AG09309 (cell line): ENCODE data around the gene MGARP.

ENCODE experiments used
- DNase-seq: peaks from one replicate; pipeline ENCODE4 v3.0.0-alpha.2; 2010; ENCODE audit warnings: low read depth
- H3K4me3 ChIP-seq: 2 replicates; pipeline ENCODE4 v1.5.1; 2011; ENCODE audit warnings: mild to moderate bottlenecking, low read depth, low read length, moderate library complexity; ENCODE audit not compliant: control insufficient read depth
- TF ChIP-seq, protein P1 (sequence below): IDR thresholded peaks from 2 replicates; pipeline ENCODE4 v1.5.1; 2011; ENCODE audit warnings: mild to moderate bottlenecking, low read depth, low read length, inconsistent platforms; ENCODE audit not compliant: insufficient read depth, control insufficient read depth; ENCODE audit errors: missing control alignments

MGARP gene

DNA sequence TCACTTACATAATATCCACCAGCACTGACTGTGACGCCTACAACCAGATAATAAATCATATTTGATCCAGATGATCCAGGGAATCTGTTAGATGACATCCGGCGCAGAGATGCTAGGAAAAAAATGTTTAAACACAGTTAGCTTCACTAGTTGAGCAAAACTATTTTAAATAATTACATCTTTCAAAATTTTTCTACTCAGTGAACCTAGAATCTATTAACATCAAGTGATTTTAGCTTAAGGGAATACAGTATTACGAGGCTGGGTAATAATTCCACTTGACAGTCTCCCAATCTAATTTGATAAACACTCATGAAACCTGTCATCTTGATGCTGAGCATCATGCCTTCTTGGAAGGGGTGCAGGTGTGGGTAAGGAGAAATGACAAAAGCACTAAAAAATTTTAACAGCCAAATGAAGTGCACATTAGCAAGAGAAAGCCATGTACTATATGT lies 4.7 kb downstream of the MGARP start:
- no peak overlapping the region for H3K4me3 ChIP-seq
- TF ChIP-seq, protein P1, sequence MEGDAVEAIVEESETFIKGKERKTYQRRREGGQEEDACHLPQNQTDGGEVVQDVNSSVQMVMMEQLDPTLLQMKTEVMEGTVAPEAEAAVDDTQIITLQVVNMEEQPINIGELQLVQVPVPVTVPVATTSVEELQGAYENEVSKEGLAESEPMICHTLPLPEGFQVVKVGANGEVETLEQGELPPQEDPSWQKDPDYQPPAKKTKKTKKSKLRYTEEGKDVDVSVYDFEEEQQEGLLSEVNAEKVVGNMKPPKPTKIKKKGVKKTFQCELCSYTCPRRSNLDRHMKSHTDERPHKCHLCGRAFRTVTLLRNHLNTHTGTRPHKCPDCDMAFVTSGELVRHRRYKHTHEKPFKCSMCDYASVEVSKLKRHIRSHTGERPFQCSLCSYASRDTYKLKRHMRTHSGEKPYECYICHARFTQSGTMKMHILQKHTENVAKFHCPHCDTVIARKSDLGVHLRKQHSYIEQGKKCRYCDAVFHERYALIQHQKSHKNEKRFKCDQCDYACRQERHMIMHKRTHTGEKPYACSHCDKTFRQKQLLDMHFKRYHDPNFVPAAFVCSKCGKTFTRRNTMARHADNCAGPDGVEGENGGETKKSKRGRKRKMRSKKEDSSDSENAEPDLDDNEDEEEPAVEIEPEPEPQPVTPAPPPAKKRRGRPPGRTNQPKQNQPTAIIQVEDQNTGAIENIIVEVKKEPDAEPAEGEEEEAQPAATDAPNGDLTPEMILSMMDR = no peak
- no peak for DNase-seq

DNA sequence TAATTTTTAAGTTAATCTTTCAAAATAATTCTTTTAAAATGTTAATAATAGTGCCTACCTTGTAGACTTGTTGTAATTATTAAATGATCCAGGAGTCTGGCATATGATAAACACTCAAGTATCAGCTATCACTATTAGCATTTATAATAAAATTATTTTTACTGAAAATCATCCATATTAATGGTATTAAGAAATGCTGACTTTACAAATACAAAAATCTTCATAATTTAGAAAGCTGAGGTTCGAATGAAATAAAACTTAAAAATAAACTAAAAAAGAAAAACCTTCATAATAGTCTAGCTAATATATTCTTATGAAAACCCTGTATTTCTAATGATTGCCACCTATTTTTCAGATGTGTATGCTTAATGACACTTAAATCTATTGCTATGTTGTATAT lies 5.2 kb downstream of the MGARP start:
- no peak overlapping the region for H3K4me3 ChIP-seq
- TF ChIP-seq, protein P1 = no peak
- no peak for DNase-seq

GRCh38 chr4:139273835-139274234 lies 6.2 kb downstream of the MGARP start:
- DNase-seq = no peak
- no peak overlapping the region for H3K4me3 ChIP-seq
- TF ChIP-seq, protein P1 = no peak

GRCh38 chr4:139267301-139267700 lies 12.7 kb downstream of the MGARP start:
- no peak for DNase-seq
- no peak overlapping the region for H3K4me3 ChIP-seq
- TF ChIP-seq, protein P1 = no peak

DNA sequence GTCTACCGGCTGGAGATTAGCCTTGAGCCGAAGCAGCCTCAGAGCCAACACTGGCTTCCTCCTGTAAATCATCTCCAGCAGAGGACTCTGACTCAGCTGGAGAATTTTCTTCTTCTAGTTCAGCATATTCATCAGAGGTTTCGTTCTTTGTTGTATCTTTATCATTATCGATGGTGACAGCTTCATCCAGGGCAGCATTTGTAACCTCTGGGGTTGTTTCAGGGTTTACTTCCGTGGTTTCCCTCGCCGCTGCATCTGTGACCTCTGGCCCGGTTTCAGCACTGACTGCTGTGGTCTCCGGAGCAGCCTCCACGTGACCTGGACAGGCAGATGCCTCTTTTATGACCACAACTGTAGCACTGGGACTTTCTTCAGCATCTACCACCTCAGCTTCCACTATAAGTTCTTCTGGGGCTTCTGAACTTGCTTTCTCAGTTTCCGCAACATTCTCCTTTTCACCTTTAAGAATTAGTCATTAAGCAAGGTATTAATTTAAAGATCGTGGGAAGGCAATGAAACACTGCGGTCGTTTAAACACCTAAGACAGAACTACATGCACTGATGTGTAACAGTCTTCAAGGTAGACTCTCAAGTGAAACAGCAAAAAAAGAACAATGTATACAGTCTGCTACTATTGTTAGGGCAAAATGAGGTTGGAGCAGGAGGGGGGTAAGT lies 13.3 kb downstream of the MGARP start:
- TF ChIP-seq, protein P1 = no peak
- DNase-seq = peak; percentile 40
- peak overlapping the region; percentile 18 for H3K4me3 ChIP-seq

GRCh38 chr4:139266208-139266582 lies 13.8 kb downstream of the MGARP start:
- TF ChIP-seq, protein P1 = no peak
- peak overlapping the region; percentile 18; the same call in 1 of the 2 replicates for H3K4me3 ChIP-seq
- DNase-seq = no peak

DNA sequence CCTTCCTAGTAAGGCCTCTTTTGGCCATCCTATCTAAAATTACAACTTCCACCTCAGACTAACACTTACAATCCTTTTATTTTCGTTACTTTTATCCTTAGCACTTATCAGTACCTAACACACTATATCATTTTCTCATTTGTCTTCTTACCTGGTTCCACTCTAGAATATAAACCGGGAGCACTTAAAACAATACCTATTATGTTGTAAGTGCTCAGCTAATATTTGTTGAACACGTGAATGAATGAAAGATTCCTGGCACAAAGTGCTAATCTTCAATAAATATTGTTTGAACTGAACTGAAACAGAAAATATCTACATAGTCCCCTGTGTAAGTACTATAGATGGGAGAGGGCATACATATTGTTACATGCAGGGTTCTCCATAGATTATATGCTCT lies 14.4 kb downstream of the MGARP start:
- no peak for DNase-seq
- TF ChIP-seq, protein P1 = no peak
- no peak overlapping the region for H3K4me3 ChIP-seq
